Endothelial cell of umbilical vein (primary cell): ENCODE measurements around the gene FGF12.

Source experiments
- CTCF ChIP-seq, 2 donors: IDR thresholded peaks; 1 replicate in 1 of 2; 2 replicates in 1 of 2; pipeline ENCODE4 v1.5.1; 2011; ENCODE audit warnings: low read length in 2 of 2, mild to moderate bottlenecking in 2 of 2, moderate library complexity in 2 of 2, control low read depth in 1 of 2, inconsistent platforms in 1 of 2, low read depth in 1 of 2; ENCODE audit not compliant: insufficient read depth in 1 of 2; ENCODE audit errors: extremely low read depth in 1 of 2
- EZH2 ChIP-seq: IDR thresholded peaks from 2 replicates; pipeline ENCODE4 v1.6.1; 2012; ENCODE audit warnings: borderline replicate concordance, low read depth, mild to moderate bottlenecking, moderate library complexity, low read length, inconsistent platforms; ENCODE audit not compliant: severe bottlenecking
- POLR2A ChIP-seq: IDR thresholded peaks from 2 replicates; pipeline ENCODE4 v1.6.1; 2012; ENCODE audit warnings: low read depth, mild to moderate bottlenecking, control low read depth, low read length

- TF ChIP-seq CTCF (IDR thresholded peaks at IDR 0.05; ENCODE audit: extremely low read depth in 1 of 2, insufficient read depth in 1 of 2, low read depth in 1 of 2, low read length in 2 of 2) (peak in 1 of 2 donors; percentile 25), EZH2 (no peak), POLR2A (no peak)
Observed at GRCh38 chr3:192409838-192410683, 317.3 kb downstream of the FGF12 start.
